SHP77 (cell line): ENCODE data around the gene ZNF160.
"Not testable (repeated sequence)": the region's sequence is repeated elsewhere in the genome, so short reads cannot be mapped to it uniquely, and the experiment has no call there.

Experiments
- DNase-seq, 2 experiments: peaks; one replicate each; lab custom pipeline; 2025; lab: John Stamatoyannopoulos, UW

The ZNF160 gene

GRCh38 chr19:53092723-53093122 lies 10.5 kb downstream of the ZNF160 start:
- no peak for DNase-seq

GRCh38 chr19:53091413-53092254 lies 11.6 kb downstream of the ZNF160 start:
- DNase-seq, result no peak

- DNase-seq, result no peak
Observed at GRCh38 chr19:53088091-53088490, 15.1 kb downstream of the ZNF160 start.

DNA sequence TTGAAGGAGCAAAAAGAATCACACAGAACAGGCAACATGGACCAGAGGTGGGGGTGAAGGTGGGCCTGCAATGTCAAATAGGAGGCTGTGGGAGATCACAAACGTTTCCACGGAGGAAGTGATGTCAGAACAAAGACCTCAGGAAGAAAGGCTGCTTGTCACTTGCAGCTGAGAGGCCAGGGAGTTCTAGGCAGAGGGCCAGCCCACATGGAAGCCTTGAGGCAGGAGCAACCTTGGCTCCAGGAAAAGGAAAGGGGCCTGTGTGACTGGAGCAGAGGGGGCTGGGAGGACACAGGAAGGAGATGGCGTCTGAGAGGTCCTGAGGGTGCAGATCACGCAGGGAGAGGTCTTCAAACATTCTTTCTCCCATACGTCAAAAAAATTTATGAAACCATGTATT lies 16.3 kb downstream of the ZNF160 start:
- DNase-seq, result no peak

GRCh38 chr19:53085496-53085895 lies 17.7 kb downstream of the ZNF160 start:
- DNase-seq, result no peak

- no peak for DNase-seq
Observed at GRCh38 chr19:53082929-53083328, 20.3 kb downstream of the ZNF160 start.

DNA sequence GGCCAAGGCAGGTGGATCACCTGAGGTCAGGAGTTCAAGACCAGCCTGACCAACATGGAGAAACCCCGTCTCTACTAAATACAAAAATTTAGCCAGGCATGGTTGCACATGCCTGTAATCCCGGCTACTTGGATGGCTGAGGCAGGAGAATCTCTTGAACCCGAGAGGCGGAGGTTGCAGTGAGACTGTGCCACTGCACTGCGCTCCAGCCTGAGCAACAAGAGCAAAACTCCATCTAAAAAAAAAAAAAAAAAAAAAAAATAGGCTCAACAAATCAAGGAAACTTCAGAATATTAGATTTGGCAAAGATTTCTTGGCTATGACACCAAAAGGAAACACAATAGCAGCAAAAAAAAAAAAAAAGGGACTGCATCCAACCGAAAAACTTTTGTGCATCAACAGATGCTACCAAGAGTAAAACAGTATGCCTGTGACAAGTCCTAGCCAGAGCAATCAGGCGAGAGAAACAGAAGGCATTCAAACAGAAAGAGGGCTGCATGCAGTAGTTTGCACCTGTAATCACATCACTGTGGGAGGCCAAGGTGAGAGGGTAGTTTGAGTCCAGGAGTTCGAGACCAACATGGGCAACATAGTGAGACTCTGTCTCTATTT lies 23.8 kb downstream of the ZNF160 start:
- no peak for DNase-seq

GRCh38 chr19:53078668-53079067 lies 24.6 kb downstream of the ZNF160 start:
- no peak for DNase-seq

GRCh38 chr19:53076984-53077383 lies 26.2 kb downstream of the ZNF160 start:
- DNase-seq, result no peak

- no peak for DNase-seq
Observed at GRCh38 chr19:53068834-53069233, 34.4 kb downstream of the ZNF160 start.

GRCh38 chr19:53068199-53068598 lies 35.0 kb downstream of the ZNF160 start:
- DNase-seq, result no peak

DNA sequence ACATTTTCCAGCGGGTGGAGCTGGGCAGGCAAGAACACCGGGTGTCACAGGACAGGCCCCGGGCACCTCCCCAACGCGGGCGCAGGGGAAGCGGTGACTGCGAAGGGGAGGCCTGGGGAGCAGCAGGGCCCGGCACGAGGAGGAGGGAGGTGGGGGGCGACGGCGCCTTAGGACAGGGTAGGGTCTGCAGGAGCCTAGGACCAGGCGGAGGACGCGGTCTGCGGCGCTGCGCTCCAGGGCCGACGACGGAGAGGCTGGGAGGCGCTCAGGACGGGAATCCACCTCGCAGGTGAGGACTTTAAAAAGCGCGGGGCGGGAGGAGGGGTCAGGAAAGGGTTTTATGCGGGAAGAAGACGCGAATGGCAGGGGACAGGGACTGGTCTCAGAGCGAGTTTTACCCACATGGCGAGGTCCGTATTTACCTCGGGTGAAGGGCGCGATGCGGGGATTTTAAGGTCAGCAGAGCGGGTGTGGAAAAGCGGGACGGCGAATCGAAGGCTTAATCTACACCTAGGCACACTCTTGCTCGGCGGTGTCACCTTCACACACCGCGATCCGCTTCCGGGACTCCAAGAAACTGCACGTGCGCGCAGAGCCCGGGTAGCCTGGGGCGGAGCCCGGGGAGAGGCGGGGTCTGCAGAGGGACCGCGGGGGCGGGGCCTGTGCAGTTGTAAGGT lies 45.2 kb downstream of the ZNF160 start:
- no peak for DNase-seq

- DNase-seq, result no peak
Observed at GRCh38 chr19:53055117-53055516, 48.1 kb downstream of the ZNF160 start.

GRCh38 chr19:53047379-53047778 lies 55.8 kb downstream of the ZNF160 start:
- DNase-seq, result no peak

DNA sequence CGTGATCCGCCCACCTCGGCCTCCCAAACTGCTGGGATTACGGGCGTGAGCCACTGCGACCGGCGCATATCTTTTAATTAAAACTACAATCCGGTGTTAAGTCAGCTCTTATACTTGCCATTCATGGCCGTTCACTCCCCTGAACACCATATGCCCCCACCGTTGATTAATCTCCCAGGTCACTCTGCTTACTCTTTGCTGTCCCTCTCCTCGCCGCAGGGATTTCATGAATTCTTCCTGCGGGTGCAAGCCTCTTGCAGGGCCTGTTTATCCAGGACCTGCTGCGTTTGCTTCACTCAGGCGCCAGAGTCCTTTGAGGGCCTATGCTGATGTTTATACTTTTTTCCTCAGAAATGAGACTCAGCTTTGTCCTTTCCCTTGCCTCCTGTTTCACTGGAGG lies 57.7 kb downstream of the ZNF160 start:
- DNase-seq, result no peak

- no peak for DNase-seq
Observed at GRCh38 chr19:53041366-53041765, 61.9 kb downstream of the ZNF160 start.

DNA sequence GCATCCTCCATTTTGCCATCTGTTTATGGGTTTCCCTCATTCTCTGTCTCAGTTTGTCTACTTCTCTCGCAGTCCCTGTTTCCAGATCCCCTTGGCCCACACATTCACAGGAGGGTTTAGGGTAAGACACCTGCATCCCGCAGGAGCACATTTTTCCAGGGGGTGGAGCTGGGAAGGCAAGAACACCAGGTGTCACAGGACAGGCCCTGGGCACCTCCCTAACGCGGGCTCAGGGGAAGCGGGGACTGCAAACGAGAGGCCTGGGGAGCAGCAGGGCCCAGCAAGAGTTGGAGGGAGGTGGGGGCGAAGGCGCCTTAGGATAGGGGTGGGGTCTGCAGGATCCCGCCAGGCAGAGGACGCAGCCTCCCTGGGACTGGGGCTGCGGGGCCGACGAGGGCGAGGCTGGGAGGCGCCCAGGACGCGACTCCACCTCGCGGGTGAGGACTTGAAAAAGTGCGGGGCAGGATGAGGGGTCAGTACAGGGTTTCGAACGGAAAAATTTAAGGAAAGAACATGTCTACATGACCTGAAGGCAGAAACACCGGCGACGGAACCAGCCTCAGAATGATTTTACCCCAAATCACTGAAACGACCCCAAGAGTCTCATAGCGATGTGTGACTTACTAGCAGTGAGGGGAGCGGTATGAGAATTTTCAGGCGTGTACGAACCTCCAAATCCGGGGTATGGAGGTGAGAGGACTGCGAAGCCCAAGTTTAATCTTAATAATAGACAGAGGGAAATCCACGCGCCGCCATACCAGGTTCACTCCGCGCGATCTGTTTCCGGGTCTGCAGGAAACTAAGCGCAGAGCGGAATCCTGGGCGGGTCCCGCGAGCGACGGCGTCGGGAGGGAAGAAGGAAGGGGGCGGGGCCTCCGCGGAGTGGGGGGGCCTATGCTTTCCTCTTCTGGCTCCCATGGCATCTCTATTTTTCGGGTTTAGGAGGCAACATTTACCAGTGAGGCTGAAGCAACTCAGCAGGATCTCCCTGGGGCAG lies 65.8 kb downstream of the ZNF160 start:
- DNase-seq, result no peak

GRCh38 chr19:53034948-53035675 lies 68.1 kb downstream of the ZNF160 start:
- no peak for DNase-seq

- no peak for DNase-seq
Observed at GRCh38 chr19:53034054-53034453, 69.2 kb downstream of the ZNF160 start.

- DNase-seq, result not testable (repeated sequence)
Observed at GRCh38 chr19:53028306-53028705, 74.9 kb downstream of the ZNF160 start.

- peak in 1 of 2 experiments; percentile 6 for DNase-seq
Observed at GRCh38 chr19:53019684-53020083, 83.5 kb downstream of the ZNF160 start.
